ENCODE data around the gene TPI1.
"Not testable (repeated sequence)": the region's sequence is repeated elsewhere in the genome, so short reads cannot be mapped to it uniquely, and the experiment has no call there.

TPI1 gene

DNA sequence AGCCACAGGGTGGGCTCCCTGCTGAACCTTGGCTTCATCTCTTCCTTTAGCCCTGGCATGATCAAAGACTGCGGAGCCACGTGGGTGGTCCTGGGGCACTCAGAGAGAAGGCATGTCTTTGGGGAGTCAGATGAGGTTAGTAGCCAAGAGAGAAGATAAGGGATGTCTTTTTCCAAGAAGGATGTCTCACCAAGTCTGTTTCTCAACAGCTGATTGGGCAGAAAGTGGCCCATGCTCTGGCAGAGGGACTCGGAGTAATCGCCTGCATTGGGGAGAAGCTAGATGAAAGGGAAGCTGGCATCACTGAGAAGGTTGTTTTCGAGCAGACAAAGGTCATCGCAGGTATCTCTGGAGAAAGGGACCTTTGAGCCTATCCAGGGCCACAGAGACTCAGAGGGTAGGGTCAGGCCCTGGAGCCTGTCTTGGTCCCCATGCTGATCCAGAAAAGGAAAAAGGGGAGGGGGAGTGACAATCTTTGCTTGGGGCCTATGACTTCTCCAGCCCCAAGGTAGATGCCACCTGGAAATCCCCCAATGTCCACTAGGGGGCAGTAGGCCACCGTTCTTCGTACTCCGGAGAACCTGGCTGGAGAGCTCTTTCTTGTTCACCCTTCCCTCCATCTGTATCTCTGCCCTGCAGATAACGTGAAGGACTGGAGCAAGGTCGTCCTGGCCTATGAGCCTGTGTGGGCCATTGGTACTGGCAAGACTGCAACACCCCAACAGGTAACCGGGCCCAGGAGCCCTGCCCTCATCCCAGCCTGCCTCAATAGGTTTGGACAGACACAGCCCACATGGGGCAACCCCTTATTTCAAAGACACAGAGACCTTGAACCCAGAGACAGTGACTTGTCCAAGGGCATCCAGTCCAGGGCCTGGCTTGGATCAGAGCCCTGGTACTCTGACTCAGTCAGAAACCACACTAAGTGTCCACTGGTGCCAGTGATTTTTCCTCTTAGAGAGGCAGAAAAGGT lies 2.0 kb downstream of the TPI1 start:
- DNase-seq (ENCODE audit: low read depth), result no peak

DNA sequence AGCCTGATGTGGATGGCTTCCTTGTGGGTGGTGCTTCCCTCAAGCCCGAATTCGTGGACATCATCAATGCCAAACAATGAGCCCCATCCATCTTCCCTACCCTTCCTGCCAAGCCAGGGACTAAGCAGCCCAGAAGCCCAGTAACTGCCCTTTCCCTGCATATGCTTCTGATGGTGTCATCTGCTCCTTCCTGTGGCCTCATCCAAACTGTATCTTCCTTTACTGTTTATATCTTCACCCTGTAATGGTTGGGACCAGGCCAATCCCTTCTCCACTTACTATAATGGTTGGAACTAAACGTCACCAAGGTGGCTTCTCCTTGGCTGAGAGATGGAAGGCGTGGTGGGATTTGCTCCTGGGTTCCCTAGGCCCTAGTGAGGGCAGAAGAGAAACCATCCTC lies 3.0 kb downstream of the TPI1 start:
- DNase-seq (ENCODE audit: low read depth), result not testable (repeated sequence)

DNA sequence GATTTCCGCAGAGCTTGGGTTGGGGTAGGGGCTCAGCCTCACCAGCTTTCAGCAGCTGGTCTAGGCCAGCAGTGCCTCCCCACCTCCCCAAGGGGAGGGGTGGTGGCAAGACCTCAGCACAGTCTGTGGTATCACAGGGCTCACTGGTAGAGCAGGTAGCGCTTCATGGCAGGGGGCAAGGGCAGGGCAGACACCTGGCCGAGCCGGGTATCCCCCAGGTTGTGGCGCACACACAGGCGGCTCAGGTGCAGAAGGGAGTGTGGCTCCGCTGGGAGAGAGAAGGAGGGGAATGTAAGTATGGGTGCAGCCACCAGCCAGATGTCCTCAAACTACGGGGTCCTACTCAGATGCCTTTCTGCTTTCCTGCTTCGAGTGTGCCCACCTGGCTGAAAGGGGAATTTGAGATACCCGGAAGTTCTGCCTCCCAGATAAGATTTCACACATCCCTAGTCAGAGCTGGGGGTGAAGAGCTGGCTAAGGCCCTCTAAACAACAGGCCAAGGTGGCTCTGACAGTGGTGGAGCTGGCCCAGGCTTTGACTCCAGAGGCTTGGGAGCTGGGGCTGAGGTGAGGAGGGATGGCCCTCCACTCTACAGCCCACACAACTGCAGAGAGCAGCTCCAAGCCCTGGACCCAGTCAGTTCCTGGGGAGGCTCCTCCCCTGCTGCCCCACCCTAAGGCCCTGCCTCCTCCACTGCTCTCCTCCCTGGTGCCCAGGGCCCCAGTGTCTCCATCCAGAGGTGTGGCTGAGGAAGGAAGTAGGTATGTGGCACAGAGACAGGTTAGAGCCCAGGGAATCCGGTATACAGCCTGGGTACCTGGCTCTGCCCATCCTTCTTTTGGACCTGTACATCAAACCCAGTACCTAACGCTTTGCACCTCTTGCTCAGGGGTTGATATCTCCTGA lies 4.0 kb downstream of the TPI1 start:
- no peak for DNase-seq (ENCODE audit: low read depth)

DNA sequence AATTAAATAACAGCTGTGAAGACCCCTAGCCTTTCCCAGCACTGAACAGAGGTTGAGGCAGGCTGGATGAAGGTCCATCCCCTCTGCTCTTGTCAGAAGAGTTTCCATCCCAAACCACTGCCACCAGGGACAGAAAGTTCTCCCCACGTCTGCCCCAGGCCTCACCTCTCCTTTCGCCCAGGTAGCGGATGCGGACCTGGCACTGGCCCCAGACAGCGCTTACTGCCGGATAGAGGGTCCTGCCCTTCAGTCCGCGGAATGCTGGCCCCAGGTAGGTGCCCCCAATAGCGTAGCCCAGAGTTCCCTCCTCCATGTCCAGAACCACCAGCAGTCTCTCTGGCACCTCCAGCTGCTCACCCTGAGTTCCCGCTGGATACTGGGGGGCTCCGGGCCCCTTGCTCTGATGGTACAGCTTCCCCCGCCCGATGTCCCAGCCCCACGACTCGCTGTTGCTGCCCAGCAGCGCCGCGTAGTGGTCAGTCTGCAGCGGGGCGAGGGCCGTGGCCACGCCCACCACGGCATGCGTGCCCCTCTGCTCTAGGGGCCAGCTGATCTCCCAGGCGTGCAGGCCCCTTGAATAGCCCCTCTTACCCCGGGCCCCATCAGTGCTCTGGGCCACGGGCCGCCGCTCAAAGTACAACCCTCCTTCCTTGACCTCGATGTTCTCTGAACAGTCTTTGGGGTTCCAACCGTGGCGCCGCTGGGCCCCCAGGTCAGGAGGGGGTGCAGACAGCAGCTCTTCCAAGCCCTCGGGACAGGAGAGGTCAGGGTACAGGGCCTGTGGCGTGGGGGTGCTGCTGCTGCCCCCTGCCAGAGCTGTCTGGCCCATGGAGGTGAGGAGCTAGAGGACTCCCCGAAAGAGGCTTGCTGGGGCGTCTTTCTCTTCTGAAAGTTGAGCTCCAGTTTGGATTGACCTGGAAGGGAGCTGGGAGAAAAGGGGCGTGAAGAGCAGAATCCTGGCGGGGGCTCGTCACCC lies 5.0 kb downstream of the TPI1 start:
- DNase-seq (ENCODE audit: low read depth), result peak; percentile 50

DNA sequence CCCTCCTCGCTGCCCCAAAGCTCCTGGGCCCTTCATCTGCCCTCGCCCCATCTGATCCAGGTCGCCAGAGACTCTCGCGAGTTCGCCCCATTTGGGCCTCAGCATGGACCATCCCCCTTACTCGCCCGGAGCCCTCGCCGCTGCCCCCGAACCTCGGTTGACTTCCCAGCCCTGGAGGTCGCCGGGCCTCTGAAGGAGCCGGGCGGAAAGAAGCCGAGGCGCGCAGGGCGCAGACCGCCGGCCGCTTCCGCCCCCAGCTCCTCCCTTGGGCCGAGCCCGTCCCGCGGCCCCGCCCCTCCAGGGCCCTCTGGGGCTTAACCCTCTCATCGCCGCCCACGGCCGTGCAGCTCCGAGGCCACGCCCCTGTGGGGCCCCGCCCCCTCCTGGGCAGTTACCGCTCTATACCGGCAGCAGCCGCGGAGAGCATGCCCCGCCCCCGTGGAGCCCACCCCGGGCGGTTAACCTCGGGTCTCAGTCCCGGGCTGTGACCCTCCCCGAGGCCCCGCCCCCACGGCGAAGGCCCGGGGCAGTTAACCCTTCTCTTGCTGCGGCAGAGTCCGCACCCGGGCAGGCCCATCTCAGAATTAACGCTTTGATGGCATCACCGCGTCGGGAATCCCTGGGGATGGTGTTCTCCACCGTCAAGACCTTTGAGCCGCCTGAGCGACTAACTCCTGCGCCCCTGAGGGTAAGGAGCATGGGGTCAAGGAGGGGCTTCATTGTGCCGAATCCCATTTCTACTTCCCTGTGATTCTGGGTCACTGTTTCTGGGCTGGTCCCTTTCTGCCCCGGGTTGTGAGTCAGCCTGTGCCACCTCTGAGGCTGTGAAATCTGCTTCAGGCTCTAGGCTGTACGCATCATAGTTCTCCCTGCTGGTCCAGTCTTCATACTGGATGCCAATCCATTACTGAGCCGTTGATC lies 6.0 kb downstream of the TPI1 start, which contains the start of gene SPSB2:
SPSB2 (minus strand) TSS at position 210 of the 921 bp plus-strand sequence. CDS start 402 bp downstream, outside the sequence.
- DNase-seq (ENCODE audit: low read depth), result peak; percentile 72

DNA sequence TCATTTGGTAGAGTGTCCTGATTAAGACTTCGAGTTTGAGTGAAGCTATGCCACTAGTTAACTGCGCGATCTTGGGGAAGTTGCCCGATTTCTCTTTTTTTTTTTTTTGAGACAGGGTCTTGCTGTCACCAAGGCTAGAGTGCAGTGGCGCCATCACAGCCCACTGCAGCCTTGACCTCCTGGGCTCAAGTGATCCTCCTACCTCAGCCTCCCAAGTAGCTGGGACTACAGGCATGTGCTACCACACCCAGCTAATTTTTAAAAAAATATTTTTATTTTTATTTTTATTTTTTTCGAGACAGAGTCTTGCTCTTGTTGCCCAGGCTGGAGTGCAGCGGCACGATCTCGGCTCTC lies 6.7 kb downstream of the TPI1 start:
- DNase-seq (ENCODE audit: low read depth), result not testable (repeated sequence)

DNA sequence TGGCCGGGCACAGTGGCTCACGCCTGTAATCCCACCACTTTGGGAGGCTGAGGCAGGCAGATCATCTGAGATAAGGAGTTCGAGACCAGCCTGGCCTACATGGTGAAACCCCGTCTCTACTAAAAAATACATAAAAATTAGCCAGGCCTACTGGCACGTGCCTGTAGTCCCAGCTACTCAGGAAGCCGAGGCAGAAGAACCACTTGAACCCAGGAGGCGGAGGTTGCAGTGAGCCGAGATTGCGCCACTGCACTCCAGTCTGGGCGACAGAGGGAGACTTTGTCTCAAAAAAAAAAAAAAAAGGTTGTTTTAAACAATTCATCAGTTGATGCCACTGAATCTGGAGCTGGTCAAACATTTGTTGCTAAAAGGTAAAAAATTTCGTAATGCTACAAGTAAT lies 12.5 kb downstream of the TPI1 start:
- DNase-seq (ENCODE audit: low read depth), result not testable (repeated sequence)

DNA sequence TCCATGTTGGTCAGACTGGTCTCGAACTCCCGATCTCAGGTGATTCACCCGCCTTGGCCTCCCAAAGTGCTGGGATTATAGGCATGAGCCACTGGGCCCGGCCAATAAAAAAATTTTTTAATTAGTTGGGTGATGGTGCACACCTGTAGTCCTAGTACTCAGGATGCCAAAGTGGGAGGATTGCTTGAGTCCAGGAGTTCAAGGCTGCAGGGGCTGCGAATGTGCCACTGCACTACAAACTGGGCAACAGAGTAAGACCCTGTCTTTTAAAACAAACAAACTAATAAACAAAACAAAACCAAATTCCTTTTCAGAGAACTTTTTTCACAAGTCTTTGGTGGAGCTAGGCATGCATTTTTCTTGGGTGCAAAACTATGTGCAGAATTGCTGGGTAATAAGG lies 15.9 kb downstream of the TPI1 start:
- DNase-seq (ENCODE audit: low read depth), result no peak

DNA sequence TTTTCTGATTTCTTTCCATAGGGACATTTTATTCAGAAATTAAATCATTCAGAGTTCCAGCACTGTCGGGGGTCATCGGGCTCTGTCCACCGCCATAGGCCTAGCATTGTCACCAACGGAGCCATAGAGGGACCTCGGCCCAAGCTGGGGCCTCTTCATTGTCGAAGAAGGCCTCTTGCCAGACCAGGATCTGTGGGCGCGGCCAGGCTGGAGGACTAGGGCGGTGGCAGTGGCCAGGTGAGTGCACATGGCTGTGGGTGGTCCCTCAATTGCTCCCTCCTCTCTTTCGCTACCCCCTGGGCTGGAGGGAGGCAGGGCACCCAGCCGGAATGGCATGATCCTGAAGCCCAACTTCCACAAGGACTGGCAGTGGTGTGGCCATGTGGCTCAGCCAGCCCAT lies 16.4 kb downstream of the TPI1 start:
- DNase-seq (ENCODE audit: low read depth), result no peak

DNA sequence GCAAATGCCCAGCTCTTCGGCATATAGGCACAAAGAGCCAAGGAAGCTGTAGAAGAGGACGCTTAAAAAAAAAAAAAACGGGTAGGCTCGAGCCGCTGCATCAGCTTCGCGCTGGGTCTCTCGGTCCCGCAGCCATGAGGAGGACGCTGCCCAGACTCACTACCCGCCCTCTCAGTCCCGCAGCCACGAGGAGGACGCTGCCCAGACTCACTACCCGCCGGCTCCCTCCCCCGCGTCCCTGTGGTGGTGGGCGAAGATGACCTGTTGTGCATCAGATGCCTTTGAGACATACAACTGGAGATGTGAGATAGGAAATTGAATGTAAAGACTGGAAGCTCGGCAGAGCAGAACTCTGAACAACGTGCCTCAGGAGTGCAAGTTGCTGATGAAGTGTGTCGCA lies 17.2 kb downstream of the TPI1 start:
- no peak for DNase-seq (ENCODE audit: low read depth)

DNA sequence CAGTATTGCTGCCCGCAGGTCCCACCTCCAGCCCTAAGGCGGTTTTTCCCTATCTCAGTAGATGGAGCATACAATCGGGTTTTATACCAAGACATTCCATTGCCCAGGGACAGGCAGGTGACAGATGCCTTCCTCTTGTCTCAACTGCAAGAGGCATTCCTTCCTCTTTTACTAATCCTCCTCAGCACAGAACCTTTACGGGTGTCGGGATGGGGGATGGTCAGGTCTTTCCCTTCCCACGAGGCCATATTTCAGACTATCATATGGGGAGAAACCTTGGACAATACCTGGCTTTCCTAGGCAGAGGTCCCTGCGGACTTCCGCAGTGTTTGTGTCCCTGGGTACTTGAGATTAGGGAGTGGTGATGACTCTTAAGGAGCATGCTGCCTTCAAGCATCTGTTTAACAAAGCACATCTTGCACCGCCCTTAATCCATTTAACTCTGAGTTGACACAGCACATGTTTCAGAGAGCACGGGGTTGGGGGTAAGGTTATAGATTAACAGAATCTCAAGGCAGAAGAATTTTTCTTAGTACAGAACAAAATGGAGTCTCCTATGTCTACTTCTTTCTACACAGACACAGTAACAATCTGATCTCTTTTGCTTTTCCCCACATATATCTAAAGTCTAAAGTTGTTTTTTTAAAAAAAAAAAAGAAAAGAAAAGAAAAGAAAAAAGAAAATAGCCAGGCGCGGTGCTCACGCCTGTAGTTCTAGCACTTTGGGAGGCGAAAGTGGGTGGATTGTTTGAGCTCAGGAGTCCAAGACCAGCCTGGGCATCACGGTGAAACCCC lies 19.1 kb downstream of the TPI1 start:
- DNase-seq (ENCODE audit: low read depth), result not testable (repeated sequence)

DNA sequence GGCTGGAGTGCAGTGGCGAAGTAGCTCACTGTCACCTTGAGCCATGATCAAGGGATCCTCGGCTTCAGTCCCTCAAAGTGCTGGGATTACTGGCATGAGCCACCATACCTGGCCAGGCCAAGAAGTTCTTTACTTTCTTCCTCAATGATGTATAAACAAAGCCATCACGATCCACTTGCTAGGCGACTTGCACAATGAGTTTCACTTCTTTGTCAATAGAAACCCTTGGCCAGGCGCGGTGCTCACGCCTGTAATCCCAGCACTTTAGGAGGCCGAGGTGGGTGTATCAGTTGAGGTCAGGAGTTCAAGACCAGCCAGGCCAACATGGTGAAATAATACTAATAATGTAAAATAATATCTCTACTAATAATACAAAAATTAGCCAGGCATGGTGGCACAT lies 20.1 kb downstream of the TPI1 start:
- no peak for DNase-seq (ENCODE audit: low read depth)

DNA sequence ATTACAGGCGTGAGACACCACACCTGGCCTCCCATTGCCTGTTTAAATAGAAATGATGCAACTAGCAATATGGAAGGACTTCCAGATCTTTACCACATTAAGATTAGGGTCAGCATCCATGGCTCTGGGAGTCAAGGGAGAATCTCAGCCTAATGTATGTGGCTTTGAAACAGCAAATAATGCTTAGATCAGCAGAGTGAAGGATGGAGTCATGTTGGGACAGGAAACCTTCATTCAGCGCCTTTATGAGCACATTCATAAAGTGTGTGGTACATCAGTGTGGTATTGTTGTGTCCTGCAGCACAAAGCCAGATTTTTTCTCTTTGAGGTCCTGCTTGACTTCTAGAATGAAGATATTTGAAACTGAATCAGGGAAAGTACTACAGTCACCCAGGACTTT lies 21.0 kb downstream of the TPI1 start:
- no peak for DNase-seq (ENCODE audit: low read depth)

DNA sequence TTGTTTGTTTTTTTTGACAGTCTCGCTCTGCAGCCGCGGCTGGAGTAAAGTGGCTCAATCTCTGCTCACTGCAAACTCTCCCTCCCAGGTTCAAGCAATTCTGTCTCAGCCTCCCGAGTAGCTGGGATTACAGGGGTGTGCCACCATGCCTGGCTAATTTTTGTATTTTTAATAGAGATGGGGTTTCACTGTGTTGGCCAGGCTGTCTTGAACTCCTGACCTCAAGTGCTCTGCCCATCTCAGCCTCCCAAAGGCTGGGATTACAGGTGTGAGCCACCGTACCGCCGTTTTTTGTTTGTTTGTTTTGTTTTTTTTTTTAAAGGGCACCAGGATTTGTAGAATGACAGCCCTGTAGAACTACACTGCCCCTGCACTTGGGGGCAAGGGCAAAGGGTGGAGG lies 21.5 kb downstream of the TPI1 start:
- not testable (repeated sequence) for DNase-seq (ENCODE audit: low read depth)

DNA sequence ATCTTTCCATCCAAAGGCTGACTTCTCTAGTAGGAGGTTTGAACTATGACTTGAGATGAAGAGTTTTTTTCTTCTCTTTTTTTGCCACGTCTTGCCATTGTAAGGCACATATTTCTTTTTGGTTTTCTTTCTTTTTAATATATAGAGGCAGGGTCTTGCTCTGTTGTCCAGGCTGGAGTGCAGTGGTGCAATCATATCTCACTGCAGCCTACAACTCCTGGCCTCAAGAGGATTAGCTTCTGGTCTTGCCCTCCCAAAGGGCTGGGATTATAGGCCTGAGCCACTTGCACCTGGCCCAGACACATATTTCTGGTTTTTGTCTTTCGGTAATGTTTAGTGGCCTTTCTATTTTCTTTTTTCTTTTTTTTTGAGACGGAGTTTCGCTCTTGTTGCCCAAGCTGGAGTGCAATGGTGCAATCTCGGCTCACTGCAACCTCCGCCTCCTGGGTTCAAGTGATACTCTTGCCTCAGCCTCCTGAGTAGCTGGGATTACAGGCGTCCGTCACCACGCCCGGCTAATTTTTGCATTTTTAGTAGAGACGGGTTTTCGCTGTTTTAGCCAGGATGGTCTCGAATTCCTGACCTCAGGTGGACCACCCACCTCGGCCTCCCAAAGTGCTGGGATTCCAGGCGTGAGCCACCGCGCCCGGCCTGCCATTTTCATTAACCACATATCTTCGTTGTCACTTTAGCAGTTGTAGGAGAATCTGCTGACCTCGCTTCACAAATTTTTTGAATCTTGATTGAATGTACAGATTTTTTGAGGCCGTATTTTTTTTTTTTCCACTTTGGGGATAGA lies 22.6 kb downstream of the TPI1 start:
- DNase-seq (ENCODE audit: low read depth), result not testable (repeated sequence)

DNA sequence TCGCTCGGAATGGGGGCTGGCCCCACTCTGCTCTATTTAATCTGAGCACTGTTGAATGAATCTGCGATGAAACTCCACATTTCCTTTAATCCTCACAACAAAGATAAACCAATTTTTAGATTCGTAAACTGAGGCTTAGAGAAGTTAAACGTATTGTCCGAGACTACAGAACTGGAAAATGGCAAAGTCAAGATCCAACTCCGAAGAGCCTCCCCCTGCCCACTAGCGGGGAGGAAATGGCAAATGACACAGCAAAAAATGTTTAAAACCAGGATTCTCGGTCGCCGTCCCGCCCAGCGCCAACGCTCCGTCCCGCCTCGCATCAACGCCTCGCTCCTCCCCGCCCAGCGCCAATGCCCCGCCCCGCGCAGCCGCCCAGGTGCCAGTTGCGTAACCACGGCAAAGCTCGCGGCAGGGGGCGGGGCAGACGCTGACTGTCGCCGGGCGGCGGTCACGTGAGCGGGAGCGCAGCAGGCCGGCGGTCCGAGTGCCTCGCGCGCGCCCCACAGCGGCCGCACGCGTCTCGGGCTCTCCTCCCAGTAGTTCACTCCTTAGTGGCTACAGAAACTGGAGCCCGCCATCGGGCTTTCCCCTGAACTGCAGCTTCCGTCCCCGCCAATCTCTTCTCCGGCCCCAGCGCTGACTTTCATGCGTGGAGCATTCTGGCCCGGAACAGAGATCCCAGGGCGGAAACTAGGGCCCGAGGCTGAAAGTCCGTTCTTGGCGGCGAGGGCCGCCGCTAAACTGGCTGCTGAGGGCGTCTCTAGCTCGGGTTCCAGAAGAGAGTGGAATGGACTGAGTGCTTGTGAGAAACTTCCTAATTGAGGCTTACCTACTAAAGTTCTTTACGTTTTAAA lies 23.7 kb downstream of the TPI1 start:
- DNase-seq (ENCODE audit: low read depth), result peak; percentile 74

DNA sequence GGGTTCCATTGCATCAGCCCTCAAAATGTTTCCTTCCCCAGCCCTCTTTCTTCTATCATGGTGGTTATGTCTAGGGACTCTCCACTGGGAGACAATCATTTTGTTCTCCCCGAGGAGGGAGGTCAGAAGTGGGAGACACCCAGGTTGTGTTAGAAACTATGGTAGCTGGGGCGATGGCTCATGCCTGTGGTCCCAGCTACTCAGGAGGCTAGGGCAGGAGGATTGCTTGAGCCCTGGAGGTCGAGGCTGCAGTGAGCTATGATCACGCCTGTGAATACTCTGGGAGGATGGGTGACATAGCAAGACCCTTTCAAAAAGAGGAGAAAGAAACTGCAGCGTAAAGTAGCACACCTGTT lies 24.3 kb downstream of the TPI1 start:
- no peak for DNase-seq (ENCODE audit: low read depth)

DNA sequence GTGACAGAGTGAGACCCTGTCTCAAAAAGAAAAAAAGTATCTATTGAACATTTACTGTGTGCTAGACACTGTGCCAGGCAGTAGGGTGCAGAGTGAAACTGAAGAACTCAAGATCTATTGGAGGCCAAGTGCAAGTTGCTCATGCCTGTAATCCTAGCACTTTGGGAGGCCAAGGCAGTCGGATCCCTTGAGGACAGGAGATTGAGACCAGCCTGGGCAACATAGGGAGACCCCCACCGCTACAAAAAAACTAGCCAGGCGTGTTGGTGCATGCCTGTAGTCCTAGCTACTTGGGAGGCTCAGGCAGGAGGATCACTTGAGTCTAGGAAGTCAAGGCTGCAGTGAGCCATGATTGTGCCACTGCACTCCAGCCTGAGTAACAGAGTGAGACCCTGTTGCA lies 25.4 kb downstream of the TPI1 start:
- DNase-seq (ENCODE audit: low read depth), result not testable (repeated sequence)

All from HS-5 (cell line).